WI38 (cell line): ENCODE measurements around the gene EFCAB12.

Experiments used
- H3K4me3 ChIP-seq: 2 replicates; pipeline ENCODE4 v1.5.1; 2011; ENCODE audit warnings: low read depth, mild to moderate bottlenecking, control low read depth, low read length
- TF ChIP-seq, protein P1 (sequence below): IDR thresholded peaks from 2 replicates; pipeline ENCODE4 v1.5.1; 2012; ENCODE audit warnings: low read depth, mild to moderate bottlenecking, control low read depth, low read length

Gene EFCAB12

DNA sequence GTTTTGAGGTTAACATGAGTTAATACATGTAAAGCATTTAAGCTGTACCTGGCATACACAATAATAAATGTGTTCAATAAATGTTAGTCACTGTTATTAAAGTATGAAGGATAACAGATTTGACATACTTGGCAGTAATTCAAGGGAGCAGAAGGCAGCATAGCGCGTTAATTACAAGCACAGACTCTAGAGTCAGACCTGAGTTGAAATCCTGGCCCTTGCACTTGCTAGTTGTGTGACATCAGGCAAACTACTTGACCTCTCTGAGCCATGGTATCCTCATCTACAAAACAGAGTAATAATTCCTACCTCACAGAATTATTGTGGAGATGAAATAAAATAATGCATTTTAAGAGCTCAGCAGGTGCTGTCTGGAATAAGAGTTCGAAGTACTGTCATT lies 17.0 kb upstream of the EFCAB12 start:
- TF ChIP-seq, protein P1, sequence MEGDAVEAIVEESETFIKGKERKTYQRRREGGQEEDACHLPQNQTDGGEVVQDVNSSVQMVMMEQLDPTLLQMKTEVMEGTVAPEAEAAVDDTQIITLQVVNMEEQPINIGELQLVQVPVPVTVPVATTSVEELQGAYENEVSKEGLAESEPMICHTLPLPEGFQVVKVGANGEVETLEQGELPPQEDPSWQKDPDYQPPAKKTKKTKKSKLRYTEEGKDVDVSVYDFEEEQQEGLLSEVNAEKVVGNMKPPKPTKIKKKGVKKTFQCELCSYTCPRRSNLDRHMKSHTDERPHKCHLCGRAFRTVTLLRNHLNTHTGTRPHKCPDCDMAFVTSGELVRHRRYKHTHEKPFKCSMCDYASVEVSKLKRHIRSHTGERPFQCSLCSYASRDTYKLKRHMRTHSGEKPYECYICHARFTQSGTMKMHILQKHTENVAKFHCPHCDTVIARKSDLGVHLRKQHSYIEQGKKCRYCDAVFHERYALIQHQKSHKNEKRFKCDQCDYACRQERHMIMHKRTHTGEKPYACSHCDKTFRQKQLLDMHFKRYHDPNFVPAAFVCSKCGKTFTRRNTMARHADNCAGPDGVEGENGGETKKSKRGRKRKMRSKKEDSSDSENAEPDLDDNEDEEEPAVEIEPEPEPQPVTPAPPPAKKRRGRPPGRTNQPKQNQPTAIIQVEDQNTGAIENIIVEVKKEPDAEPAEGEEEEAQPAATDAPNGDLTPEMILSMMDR, result no peak
- H3K4me3 ChIP-seq, result no peak overlapping the region

DNA sequence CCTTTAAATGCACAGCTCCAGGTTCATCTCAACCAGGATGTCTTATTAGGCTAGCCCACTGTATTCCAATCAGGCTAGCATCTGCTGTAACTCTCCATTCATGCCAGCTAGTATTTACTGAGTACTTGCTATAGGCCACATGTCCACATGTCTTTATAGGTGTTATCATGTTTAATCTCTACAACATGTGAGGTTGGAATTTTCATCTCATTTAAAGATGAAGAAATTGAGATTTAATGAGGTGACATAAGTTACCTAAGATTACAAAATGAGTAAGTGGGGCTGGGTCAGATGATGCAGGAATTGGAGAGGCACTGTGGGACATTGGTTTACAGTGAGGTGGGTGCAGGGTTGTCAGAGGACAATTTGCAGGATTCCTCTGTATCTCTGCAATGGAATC lies 14.5 kb upstream of the EFCAB12 start:
- TF ChIP-seq, protein P1, result no peak
- H3K4me3 ChIP-seq, result no peak overlapping the region

DNA sequence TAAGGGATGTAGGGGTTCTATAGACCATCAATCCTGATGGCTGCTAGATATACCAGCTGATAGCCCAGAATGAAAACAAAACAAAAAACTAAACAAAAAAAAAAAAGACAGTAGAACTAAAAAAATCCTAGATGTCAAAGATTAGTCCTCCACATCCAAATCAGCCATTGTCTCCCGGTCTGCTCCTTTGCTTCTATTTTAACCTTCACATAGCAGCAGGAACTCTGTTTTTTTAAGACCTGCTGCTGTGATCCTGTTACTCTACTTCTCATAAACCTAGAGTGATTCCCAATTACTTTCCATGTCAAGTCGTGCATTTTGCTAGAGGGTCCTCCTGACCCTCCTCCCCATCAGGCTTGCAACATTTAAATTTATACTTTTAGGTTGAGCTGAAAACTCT lies 14.1 kb upstream of the EFCAB12 start:
- no peak overlapping the region for H3K4me3 ChIP-seq
- TF ChIP-seq, protein P1, result no peak

DNA sequence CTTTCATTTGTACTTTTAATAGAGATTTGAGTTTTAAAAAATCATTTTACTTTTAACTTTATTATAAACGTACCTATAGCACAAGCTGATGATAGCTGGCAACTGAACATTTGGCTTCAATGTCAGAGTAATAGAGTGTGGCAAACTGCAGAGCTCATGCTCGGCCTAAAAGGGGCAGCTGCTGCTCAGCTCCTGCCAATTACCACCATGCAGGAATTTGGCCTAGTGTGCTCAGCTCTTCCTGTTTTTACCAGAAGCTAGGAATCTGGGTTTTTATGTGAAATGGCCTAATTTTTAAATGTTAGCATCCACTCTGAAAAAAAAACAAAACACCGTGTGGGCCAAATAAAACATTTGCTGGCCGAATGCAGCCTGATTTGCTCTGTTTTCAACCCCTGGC lies 13.3 kb upstream of the EFCAB12 start:
- TF ChIP-seq, protein P1, result no peak
- peak overlapping the region; percentile 7 for H3K4me3 ChIP-seq

DNA sequence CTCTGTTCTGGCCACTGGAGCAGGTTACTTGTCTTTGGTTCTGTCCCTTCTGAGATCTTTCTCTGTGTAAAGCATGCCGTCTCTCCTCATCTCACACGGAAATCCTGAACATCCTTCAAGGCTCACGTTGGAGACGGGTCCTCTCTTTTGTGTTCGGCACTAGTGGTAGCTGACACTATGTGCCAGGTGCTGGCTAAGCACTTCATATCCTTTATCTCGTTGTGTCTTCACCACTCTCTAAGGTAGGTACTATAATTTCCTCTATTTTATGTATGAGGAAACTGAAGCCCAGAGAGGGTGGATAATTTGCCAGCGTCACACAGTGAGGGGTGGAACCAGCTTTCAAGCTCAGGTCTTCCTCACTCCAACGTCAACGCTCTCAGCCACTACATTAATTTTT lies 12.8 kb upstream of the EFCAB12 start:
- peak overlapping the region; percentile 99 for H3K4me3 ChIP-seq

DNA sequence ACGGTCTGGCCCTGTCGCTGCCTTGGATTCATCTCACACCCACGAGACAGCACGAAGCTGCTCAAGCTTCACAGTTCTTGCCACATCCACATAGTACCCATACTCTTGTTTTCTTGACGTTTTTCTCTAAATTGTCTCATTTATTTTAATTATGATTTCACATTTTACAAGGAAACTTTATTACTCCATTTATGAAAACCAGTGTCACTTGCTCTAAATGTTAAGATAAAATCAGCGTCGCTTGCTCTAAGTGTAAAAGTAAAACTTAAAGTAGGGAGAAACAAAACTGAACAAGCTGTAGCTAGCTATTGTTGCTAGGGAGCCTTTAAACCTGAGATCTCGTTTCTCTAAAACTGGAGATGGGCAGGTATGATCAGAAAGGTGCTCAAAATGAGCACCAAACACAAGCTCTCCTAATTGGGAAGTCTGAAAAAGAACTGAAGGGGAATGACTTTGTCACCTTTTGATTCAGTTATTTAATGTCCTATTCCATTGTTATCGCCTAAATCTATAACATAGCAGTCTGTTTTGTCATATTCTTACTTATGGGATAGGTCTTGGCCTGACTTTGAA lies 12.3 kb upstream of the EFCAB12 start:
- peak overlapping the region; percentile 99 for H3K4me3 ChIP-seq
- TF ChIP-seq, protein P1, result no peak

More for the DNA sequence above, 12.8 kb upstream of the EFCAB12 start:
- TF ChIP-seq, protein P1, result no peak

DNA sequence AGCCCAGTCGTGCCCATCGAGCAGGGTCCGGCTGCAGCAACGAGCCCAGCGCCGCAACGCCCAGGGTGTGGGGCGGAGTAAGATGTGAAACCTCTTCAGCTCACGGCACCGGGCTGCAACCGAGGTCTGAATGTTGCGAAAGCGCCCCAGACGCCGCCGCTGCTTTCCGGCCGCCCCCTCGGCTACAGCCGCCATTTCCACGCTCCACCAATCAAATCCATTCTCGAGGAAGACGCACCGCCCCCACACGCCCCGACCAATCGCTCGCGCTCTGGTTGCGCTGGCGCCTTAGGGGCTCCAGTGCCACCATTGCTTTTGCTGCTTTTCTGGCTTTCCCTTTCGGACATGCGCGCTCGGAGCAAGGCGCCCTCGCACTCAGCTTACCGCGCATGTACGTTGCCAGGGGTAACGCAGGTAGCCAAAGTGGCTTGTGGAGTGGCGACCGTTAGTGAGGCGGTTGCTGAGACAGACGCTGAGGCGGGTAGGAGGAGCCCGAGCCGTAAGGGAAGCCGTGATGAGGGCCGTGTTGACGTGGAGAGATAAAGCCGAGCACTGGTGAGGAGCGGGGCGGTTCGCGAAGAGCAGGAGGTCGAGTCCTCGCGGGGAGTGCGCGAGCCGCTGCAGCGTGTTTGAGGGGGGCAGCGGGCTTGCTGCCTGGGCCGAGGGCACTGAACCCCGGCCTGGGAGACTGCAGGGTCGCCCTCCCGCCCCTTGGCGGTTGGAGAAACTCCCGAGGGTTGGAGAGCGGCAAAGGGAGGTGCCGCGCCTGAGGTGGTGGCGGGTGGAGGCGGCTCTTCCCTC lies 11.6 kb upstream of the EFCAB12 start, which contains the start of the genes IFT122 and MBD4:
IFT122 (plus strand) TSS at position 408 of the 801 bp plus-strand sequence; CDS start at position 515, 107 bp downstream.
MBD4 (minus strand) TSS at position 132 of the 801 bp plus-strand sequence; CDS start at position 17, 115 bp downstream.
- H3K4me3 ChIP-seq, result peak within 1 kb of the TSS; percentile 99
- TF ChIP-seq, protein P1, result no peak
